Natural killer cell (primary cell): ENCODE results near the gene PRAMEF8. TPM values are rescaled to one million over a fixed set of nuclear protein-coding genes. Genes with fewer than 3 reads are reported as not detected.
"Not testable (repeated sequence)": the region's sequence is repeated elsewhere in the genome, so short reads cannot be mapped to it uniquely, and the experiment has no call there.

Experiments used
- ATAC-seq, 3 donors: fragments of 150-1000 bp in 2 of 3; fragments of 200-7000 bp in 1 of 3; cut with Tn5 transposase; 1 replicate in 1 of 3; 2 replicates in 2 of 3; pipeline ENCODE4 v1.10.0; 2021; ENCODE audit warnings: mild to moderate bottlenecking in 2 of 3, moderate library complexity in 2 of 3
- DNase-seq, 2 donors: peaks; one replicate each; pipeline versions ENCODE4 v3.0.0 to v3.0.0-alpha.2; 2013 to 2021; ENCODE audit warnings: mixed read lengths in 1 of 2
- H3K27ac ChIP-seq: one replicate; pipeline ENCODE4 v1.5.1; 2013; ENCODE audit warnings: mild to moderate bottlenecking, low read length
- H3K27me3 ChIP-seq: one replicate; pipeline ENCODE4 v1.6.1; 2013; ENCODE audit warnings: low read length; ENCODE audit not compliant: control insufficient read depth, insufficient read depth
- H3K36me3 ChIP-seq: one replicate; pipeline ENCODE4 v1.6.1; 2013; ENCODE audit warnings: low read length; ENCODE audit not compliant: control insufficient read depth, insufficient read depth
- H3K4me1 ChIP-seq: one replicate; pipeline ENCODE4 v1.6.1; 2013; ENCODE audit warnings: low read length; ENCODE audit not compliant: control insufficient read depth, insufficient read depth
- H3K4me3 ChIP-seq: one replicate; pipeline ENCODE4 v1.5.1; 2013; ENCODE audit warnings: low read length
- H3K9me3 ChIP-seq: one replicate; pipeline ENCODE4 v1.6.1; 2013; ENCODE audit warnings: low read length; ENCODE audit not compliant: control insufficient read depth, insufficient read depth
- H3K27ac Mint-ChIP-seq, 2 donors: one replicate each; pipeline ENCODE4 v1.8.0; 2022; ENCODE audit warnings: mild to moderate bottlenecking in 2 of 2, mixed read lengths in 2 of 2, moderate library complexity in 1 of 2
- H3K27me3 Mint-ChIP-seq, 2 donors: one replicate each; pipeline ENCODE4 v1.8.0; 2022; ENCODE audit warnings: low read depth in 2 of 2, mixed read lengths in 2 of 2
- H3K36me3 Mint-ChIP-seq: one replicate; pipeline ENCODE4 v1.8.0; 2022; ENCODE audit warnings: mixed read lengths
- H3K4me1 Mint-ChIP-seq, 2 donors: one replicate each; pipeline ENCODE4 v1.8.0; 2022; ENCODE audit warnings: mixed read lengths in 2 of 2
- H3K4me3 Mint-ChIP-seq: one replicate; pipeline ENCODE4 v1.8.0; 2022; ENCODE audit warnings: mild to moderate bottlenecking, moderate library complexity, mixed read lengths
- H3K9me3 Mint-ChIP-seq, 2 donors: one replicate each; pipeline ENCODE4 v1.8.0; 2022; ENCODE audit warnings: mixed read lengths in 2 of 2
- WGBS: methylation state at CpG from one replicate; pipeline ENCODE4 v1.1.7; 2013; ENCODE audit warnings: missing lambda C conversion rate; ENCODE audit not compliant: insufficient coverage; 5-methylcytosine and 5-hydroxymethylcytosine counted together
- intact Hi-C: fragments of 100-400 bp; cut with micrococcal nuclease; formaldehyde crosslinking; loops from one replicate; pipeline ENCODE4 v1.14.2; 2022
- total RNA-seq, 4 donors: library from RNA; stranded (reverse); fragments of 120-200 nt in 1 of 4; gene quantifications; one replicate each; pipeline versions ENCODE4 v1.2.3 to v1.2.4, GENCODE V29; 2013 to 2022

The PRAMEF8 gene
- total RNA-seq, 3 donors from 2014 or later (not counting 1 experiment from before 2014, with no cell fraction given) = not detected

- H3K36me3 Mint-ChIP-seq, intact Hi-C loops: not testable (repeated sequence)
Observed at GRCh38 chr1:13277016-13277415, 7.9 kb downstream of the PRAMEF8 start.

GRCh38 chr1:13265124-13265523 is 19.8 kb downstream of the PRAMEF8 start:
- H3K4me1 ChIP-seq, H3K27ac Mint-ChIP-seq, H3K4me3 ChIP-seq, H3K27me3 Mint-ChIP-seq, H3K27me3 ChIP-seq, H3K9me3 Mint-ChIP-seq, H3K36me3 ChIP-seq, ATAC-seq, H3K4me1 Mint-ChIP-seq, H3K9me3 ChIP-seq, DNase-seq, H3K36me3 Mint-ChIP-seq, H3K4me3 Mint-ChIP-seq, intact Hi-C loops, H3K27ac ChIP-seq: not testable (repeated sequence)
- no CpG with 5 or more reads among the region's 3 CpGs for WGBS

More at GRCh38 chr1:13277016-13277415, 7.9 kb downstream of the PRAMEF8 start:
- not testable (repeated sequence) for H3K27me3 Mint-ChIP-seq, H3K4me3 Mint-ChIP-seq, ATAC-seq, H3K4me3 ChIP-seq, H3K27ac Mint-ChIP-seq, H3K9me3 Mint-ChIP-seq, DNase-seq, H3K4me1 ChIP-seq, H3K27ac ChIP-seq, H3K9me3 ChIP-seq, H3K36me3 ChIP-seq, H3K4me1 Mint-ChIP-seq, H3K27me3 ChIP-seq
- WGBS = 27% methylated on average over 3 of the region's 6 CpGs

GRCh38 chr1:13253898-13254297 is 31.0 kb downstream of the PRAMEF8 start, which contains the start of gene PRAMEF5:
Gene PRAMEF5, plus strand, starts transcription at chr1:13254198. Its CDS starts 5,071 bp downstream, at chr1:13259269.
- H3K27ac Mint-ChIP-seq, ATAC-seq, DNase-seq, H3K4me1 ChIP-seq, H3K4me3 Mint-ChIP-seq, H3K27ac ChIP-seq, H3K4me1 Mint-ChIP-seq, H3K9me3 Mint-ChIP-seq, H3K27me3 ChIP-seq, H3K9me3 ChIP-seq, H3K36me3 Mint-ChIP-seq, intact Hi-C loops, H3K4me3 ChIP-seq, H3K27me3 Mint-ChIP-seq, H3K36me3 ChIP-seq: not testable (repeated sequence)
- no CpG with 5 or more reads among the region's 5 CpGs for WGBS

GRCh38 chr1:13247122-13247521 is 37.8 kb downstream of the PRAMEF8 start:
- peak in 1 of 3 donors; percentile 40 for ATAC-seq
- H3K27ac ChIP-seq, H3K4me1 Mint-ChIP-seq, H3K9me3 Mint-ChIP-seq, H3K36me3 ChIP-seq, H3K36me3 Mint-ChIP-seq, H3K4me3 Mint-ChIP-seq, H3K27me3 Mint-ChIP-seq, H3K4me1 ChIP-seq, DNase-seq, H3K27ac Mint-ChIP-seq, intact Hi-C loops, H3K4me3 ChIP-seq, H3K9me3 ChIP-seq, H3K27me3 ChIP-seq: not testable (repeated sequence)
- WGBS = 81% methylated on average over 5 of the region's 7 CpGs

- not testable (repeated sequence) for H3K27me3 Mint-ChIP-seq
Observed at GRCh38 chr1:13246554-13246871, 38.4 kb downstream of the PRAMEF8 start.

GRCh38 chr1:13245841-13246553 is 38.9 kb downstream of the PRAMEF8 start:
- H3K9me3 Mint-ChIP-seq, H3K4me1 Mint-ChIP-seq, H3K27me3 ChIP-seq, H3K27ac ChIP-seq, H3K4me1 ChIP-seq, H3K27ac Mint-ChIP-seq, H3K9me3 ChIP-seq, H3K4me3 ChIP-seq, H3K36me3 ChIP-seq, H3K4me3 Mint-ChIP-seq, DNase-seq, intact Hi-C loops, ATAC-seq, H3K36me3 Mint-ChIP-seq: not testable (repeated sequence)
- peaks cover 3 to 12% of the 10 kb centered on the region in 2 donors for H3K27me3 Mint-ChIP-seq
- WGBS = 81% methylated on average over 5 of the region's 5 CpGs

More at GRCh38 chr1:13246554-13246871, 38.4 kb downstream of the PRAMEF8 start:
- H3K9me3 Mint-ChIP-seq, ATAC-seq, H3K36me3 ChIP-seq, H3K4me1 Mint-ChIP-seq, H3K36me3 Mint-ChIP-seq, H3K27ac ChIP-seq, DNase-seq, H3K27ac Mint-ChIP-seq, H3K9me3 ChIP-seq, H3K4me3 Mint-ChIP-seq, H3K4me3 ChIP-seq, intact Hi-C loops, H3K27me3 ChIP-seq, H3K4me1 ChIP-seq: not testable (repeated sequence)
- 93% methylated on average over 2 of the region's 2 CpGs for WGBS

GRCh38 chr1:13243536-13244263 is 41.2 kb downstream of the PRAMEF8 start:
- H3K27ac Mint-ChIP-seq, H3K27me3 ChIP-seq, DNase-seq, ATAC-seq, H3K4me1 ChIP-seq, H3K36me3 ChIP-seq, H3K27ac ChIP-seq, intact Hi-C loops, H3K9me3 Mint-ChIP-seq, H3K4me1 Mint-ChIP-seq, H3K4me3 Mint-ChIP-seq, H3K36me3 Mint-ChIP-seq, H3K9me3 ChIP-seq, H3K4me3 ChIP-seq: not testable (repeated sequence)
- WGBS = 88% methylated on average over 9 of the region's 9 CpGs
- peaks cover 3 to 20% of the 10 kb centered on the region in 2 donors for H3K27me3 Mint-ChIP-seq

- 91% methylated on average over 4 of the region's 4 CpGs for WGBS
- H3K36me3 ChIP-seq, intact Hi-C loops: not testable (repeated sequence)
Observed at GRCh38 chr1:13239633-13240032, 45.3 kb downstream of the PRAMEF8 start.

More at GRCh38 chr1:13239633-13240032, 45.3 kb downstream of the PRAMEF8 start:
- ATAC-seq, H3K36me3 Mint-ChIP-seq, H3K9me3 Mint-ChIP-seq, H3K27ac ChIP-seq, H3K4me3 ChIP-seq, H3K4me1 ChIP-seq, H3K27ac Mint-ChIP-seq, H3K9me3 ChIP-seq, H3K4me1 Mint-ChIP-seq, H3K27me3 ChIP-seq, H3K4me3 Mint-ChIP-seq, DNase-seq: not testable (repeated sequence)
- H3K27me3 Mint-ChIP-seq = peaks cover 3 to 30% of the 10 kb centered on the region in 2 donors
